NCI-H2227 treated with DMSO at 0.1 percent for 48 hours (cell line): ENCODE results near the gene MSX2.
A peak's percentile ranks its signal among the peaks of the same experiment; 100 is the strongest.

ENCODE experiments used
- DNase-seq: peaks from one replicate; lab custom pipeline; 2025; lab: John Stamatoyannopoulos, UW

MSX2 gene

DNA sequence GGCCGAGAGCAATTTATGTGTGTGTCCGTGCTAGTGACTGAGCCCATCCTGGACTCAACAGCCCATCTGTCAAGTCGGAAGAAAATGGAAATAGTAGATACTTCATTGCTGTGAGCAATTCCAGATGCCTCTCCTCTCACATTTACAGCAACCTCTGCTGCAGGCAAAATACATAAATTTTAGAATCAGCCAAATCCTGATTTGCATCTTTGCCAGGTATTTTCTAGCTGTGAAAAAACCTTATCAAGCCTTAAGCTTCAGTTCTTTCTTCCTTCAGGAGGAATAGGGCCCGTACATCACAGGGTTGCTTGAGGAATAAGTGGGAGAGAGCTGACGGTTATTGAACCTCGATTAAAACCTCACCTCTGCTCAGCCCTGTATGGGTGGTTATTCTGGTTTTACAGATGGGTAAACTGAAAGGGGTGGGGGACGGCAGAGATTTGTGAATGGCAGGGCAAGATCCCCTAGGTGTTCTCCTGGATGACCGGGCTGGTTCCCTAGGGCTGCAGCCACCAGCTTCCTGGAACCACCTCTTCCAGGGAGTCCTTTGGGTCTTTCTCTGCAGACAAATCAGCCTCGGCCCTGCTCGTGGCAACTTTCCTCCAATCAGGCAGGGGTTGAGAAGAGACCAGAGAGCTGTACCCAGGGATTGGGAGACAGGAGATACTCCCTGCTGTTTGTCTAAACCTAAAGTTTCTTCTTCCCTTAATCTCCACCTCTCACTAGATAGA is 5.3 kb upstream of the MSX2 start:
- DNase-seq: no peak

DNA sequence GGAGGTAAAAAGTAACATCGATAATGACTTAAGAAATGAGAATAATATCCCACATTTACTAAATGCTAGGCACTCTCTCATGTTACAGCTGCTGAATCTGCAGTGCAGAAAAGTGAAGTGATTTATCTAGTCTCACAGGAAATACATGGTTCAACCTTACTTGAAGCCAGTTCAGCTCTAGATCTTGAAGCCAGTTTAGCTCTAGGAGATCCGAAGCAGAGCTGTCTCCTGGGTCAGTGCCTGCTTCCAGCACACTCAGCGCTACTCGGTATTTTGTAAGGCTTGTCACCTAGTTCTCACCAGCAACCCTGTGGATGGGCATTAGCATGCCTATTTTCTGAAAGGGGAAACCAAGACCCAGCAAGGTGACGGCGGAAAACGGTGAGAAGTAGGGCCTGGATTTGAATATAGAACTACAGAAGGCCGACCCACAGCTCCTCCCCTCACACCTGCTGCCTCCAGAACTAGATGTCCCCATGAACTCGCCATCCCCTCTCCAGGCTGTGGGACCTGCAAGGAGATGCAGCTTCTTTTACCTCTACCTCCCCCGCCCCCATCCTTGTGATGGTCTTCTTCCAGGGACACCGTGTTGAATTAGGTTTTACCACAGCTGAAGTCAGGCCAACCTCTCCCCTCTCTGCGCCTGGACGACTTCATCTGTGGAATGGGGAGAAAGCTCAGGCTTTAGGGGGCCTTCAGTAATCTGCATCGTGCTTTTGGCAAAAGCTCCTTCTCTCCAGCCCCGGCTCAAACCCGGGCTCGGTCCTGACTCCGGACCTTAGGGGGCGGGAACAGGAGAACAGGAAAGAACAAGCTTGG is 4.4 kb upstream of the MSX2 start:
- no peak for DNase-seq

GRCh38 chr5:174720612-174721529 is 3.5 kb upstream of the MSX2 start:
- peak; percentile 34 for DNase-seq

DNA sequence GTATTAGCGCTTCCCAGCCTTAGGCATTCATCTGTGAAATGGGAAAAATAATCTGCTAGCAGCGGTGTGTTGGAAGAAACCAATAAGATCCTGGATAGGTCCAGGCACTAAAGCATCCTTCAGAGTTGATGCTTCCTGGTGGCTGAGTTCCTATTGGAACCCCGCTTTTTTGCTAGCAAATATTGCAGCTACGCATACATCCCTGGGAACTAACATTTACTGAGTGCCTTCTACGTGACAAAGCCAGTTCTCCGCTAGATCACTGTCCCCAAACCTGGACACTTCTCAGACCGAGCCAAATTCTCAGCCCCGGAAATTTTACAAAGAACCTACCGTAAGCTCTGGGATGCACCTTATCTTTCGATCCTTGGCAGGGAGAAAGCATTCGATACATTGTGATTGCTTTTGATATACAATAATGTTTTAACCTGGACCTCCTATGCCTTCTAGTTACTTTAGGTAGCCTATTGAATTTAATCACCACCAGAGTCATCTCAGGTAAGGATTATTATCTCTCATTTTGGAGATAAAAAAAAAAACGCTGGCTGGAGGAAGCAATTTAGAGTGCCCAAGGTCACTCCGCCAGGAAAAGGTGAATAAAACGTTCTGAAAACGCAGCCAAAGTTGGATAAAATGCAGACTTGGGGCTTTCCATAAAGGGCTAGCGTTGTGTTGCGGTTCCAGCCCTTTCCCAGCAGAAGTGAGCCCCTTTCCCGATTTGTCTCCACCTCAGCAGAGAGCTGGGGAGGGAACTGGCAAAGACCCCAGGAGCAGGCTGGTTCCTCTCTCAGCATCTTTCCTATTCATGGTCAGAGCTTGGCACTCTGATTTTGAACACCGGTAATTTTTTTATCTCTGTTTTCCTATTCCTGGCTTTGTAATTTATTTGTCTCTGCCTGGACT is 2.6 kb upstream of the MSX2 start:
- DNase-seq: no peak

DNA sequence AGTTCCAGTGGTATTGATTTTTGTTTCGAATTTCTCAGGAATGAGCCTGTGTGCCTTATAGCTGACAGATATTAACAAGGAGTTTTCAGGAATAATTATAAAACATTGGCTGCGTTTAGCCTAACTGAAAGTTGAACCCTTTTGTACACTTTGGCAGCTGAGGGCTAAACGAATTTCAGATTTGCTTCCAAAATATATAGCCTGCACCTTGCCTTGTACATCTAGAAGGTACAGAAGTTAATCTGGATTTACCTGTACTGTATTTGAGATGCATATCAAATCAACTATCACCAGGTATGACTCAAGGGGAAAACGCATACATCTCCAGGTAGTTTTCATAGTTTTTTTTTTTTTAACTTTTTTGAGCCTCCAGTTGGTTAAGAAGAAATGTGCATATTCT is 1.9 kb upstream of the MSX2 start:
- no peak for DNase-seq

- DNase-seq: peak; percentile 11
Measured at GRCh38 chr5:174723315-174723978, 935 bp upstream of the MSX2 start.

- no peak for DNase-seq
Measured at GRCh38 chr5:174723979-174724483, 351 bp upstream of the MSX2 start.

GRCh38 chr5:174725261-174725990 is 1.0 kb downstream of the MSX2 start:
- no peak for DNase-seq

GRCh38 chr5:174725991-174726601 is 1.7 kb downstream of the MSX2 start:
- DNase-seq: no peak

DNA sequence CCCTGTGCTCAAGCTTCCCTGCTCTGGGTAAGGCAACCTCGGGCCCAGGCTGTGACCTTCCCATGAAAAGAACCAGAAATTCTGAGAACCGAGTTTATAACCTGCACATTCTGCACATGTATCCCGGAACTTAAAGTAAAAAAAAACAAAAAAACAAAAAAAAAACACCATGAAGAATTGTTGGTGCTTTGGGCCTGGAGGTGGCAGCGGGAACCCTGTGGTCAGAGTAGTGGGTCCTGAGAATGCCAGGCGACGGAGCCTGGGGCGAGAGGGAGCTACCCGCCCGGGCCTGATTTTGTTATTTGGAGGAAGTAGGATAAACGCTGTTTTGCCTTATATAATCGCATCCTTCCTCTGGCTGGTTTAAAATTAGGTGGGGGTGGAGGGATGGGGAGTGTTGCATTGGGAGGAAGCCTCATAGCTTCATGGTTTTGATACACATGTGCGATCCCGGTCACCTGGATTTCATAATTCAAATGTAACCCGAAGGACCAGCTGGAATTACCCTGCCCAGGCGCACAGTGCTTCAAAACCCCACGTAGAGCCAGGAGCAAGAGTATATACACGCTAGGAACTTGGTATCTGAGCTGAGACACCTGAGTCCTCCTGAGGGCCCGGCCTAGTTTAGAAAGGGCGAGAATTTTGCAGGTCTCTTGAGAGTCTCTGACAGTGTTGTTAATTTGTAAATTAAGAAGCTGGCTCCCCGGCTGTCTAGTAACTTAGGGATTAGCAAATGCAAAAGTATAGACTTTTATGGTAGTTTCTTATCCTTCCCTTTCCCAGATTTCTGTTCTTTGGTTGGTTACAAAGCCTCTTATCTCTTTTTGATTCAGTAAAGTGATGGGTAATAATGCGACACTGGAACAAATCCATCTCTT is 2.8 kb downstream of the MSX2 start:
- no peak for DNase-seq

DNA sequence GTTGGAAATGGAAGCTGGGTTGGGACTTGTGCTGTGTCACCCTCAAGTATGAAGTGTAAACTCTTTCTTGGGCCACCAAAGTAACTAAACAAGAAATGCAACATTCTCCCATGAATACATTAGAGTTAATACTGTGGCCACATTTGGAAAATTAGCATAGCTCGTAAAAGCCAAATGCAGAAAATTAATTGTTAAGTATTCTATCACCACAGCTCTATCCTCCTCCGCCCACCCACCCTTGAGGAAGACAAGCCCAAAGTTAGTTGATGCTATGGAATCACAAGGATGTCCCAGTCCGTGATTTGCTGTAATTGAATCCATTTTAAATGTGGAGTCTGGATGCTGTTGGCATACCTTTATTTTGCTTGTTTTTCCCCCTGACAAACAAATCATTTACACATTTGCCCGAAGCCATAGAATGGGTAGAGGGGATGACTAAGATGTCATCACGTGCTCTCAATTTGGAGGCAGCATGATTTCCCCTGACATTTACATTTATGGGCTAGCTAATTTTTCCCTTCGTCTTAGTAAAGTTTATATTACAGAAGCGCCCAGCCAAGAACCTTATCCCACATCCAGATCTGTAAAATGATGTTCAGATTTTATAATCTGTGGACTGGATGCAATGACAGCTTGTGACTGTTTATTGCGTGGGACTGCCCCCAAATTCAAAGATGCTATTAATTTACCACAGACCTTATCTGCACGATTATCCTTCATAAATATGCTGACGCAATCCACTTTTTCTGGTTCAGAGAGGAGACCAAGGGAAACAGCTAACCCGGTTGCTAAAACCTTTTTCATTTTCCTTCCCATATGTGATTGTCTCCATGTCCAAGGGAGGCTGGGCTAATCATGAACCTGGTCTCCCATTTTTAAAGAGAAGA is 3.7 kb downstream of the MSX2 start:
- no peak for DNase-seq

DNA sequence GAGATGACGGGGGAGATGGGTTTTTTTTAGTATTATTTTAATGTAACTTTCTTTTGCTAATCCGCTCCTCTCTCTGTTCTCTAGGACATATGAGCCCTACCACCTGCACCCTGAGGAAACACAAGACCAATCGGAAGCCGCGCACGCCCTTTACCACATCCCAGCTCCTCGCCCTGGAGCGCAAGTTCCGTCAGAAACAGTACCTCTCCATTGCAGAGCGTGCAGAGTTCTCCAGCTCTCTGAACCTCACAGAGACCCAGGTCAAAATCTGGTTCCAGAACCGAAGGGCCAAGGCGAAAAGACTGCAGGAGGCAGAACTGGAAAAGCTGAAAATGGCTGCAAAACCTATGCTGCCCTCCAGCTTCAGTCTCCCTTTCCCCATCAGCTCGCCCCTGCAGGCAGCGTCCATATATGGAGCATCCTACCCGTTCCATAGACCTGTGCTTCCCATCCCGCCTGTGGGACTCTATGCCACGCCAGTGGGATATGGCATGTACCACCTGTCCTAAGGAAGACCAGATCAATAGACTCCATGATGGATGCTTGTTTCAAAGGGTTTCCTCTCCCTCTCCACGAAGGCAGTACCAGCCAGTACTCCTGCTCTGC is 4.8 kb downstream of the MSX2 start:
- DNase-seq: no peak

DNA sequence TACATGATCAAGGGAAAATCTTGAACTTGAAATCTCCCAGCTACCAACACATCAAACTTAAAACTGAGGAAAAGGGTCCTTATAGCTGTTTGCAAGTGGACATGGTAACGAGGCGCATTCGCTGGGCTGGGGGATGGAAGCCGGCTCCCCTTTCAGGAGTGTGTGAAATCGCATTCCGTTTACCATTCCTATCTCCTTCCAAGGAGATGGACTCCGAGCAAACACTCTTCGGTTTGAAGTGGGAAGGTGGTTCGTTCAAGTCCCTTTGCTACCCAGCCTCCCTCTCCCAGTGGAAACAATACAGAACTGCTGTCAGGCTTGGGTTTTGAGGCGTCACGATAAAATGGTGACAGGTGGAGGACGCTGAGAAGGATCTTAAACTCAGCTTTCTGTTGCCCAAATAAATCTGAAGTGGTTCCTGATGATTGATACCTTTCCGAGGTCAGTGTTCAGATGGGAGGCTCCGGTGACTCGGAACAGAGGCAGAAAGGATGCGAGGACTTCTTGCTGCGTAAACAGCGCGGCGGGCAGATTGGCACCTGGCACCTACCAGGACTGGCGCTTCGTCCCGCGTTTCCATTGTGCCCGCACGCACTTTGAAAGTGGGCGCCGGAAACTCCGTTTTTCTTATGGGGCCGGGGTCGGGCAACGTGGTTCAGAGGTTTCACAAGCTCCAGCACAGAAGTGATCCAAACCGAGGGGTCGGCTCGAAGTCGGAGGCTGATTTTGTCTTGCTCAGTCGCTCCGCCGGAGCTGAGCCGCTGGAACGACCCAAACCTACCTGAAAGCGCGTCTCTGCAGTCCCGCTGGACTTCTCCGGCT is 7.0 kb downstream of the MSX2 start:
- no peak for DNase-seq

DNA sequence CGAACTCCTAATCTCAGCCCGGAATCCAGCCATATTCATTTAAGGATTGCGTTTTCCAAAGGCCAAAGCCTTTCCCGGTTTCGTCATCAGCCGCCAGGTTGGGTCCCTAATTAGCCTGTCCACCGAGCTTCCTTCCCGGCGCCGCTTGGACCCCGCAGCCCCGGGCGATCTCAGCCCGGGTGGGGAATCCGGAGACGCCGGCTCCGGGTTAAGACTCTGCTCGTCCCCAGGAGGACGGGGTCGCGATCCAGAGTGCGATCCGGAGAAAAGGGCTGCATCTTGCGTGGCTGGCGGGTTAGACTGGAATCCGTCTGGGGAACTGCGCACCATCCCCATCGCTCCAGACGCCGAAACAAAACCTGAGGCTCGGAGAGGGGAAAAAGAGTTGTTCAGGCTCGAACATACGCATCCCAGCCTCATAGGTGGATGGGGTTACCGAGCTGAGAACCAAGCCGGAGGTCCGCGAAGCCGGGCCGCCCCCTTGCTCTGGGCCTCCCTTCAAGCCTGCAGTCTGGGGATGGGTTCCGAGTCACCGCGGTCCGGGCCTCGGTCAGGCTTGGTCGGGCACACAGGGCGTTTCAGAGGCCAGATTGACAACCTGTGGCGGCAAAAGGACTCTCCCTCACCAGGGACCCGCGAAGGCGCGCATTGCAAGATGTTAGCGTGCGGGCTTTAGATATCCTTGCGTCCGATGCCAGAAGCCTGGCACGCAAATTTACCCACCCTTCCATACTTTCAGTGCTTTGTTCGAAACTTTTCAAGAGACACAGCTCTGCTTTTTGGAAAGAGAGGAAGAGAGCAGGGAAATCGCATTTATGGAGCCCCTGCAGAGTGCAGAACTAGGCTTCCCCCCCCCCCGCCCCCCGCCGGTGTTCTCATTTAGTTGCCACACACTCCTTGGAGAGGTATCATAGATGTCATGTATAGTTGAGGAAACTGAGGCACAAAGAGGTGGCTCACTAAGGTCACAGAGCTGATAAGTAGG is 7.9 kb downstream of the MSX2 start:
- no peak for DNase-seq
